Left lung (tissue), 10 donors: ENCODE data around the gene TUBGCP2. TPM values are rescaled to one million over a fixed set of nuclear protein-coding genes. Genes with fewer than 3 reads are reported as not detected.

Experiments
- ATAC-seq: fragments of 200-7000 bp; cut with Tn5 transposase; one replicate; pipeline ENCODE4 v1.9.1; 2020; ENCODE audit warnings: moderate library complexity
- DNase-seq, 4 donors: peaks; one replicate each; pipeline ENCODE4 v3.0.0-alpha.2; 2013 to 2020
- H3K27ac ChIP-seq, 2 donors: fragments of 200-600 bp; sonication (generic) in 1 of 2; one replicate each; pipeline versions ENCODE4 v1.5.0 to v1.8.0; 2020 to 2021
- H3K27me3 ChIP-seq, 2 donors: fragments of 200-600 bp; sonication (generic) in 1 of 2; one replicate each; pipeline versions ENCODE4 v1.5.0 to v1.8.0; 2020 to 2021
- H3K36me3 ChIP-seq, 2 donors: fragments of 200-600 bp; sonication (generic) in 1 of 2; one replicate each; pipeline versions ENCODE4 v1.5.0 to v1.8.0; 2020 to 2021
- H3K4me1 ChIP-seq, 2 donors: fragments of 200-600 bp; one replicate each; pipeline ENCODE4 v1.8.0; 2021
- H3K4me3 ChIP-seq, 2 donors: fragments of 200-600 bp; sonication (generic) in 1 of 2; one replicate each; pipeline versions ENCODE4 v1.5.0 to v1.8.0; 2020 to 2021; ENCODE audit warnings: mild to moderate bottlenecking in 1 of 2
- H3K9me3 ChIP-seq, 2 donors: fragments of 200-600 bp; sonication (generic) in 1 of 2; one replicate each; pipeline versions ENCODE4 v1.5.0 to v1.8.0; 2020 to 2021
- CTCF ChIP-seq, 2 donors: fragments of 200-600 bp; sonication (generic) in 1 of 2; IDR thresholded peaks; one replicate each; pipeline versions ENCODE4 v1.5.0 to v1.8.0; 2021; ENCODE audit warnings: antibody characterized with exemption in 2 of 2
- intact Hi-C, 2 donors: fragments of 100-400 bp; cut with DNase I; formaldehyde crosslinking; loops; one replicate each; pipeline versions ENCODE4 v1.11.2 to v1.14.2; 2022
- polyA plus RNA-seq, 6 donors: library from polyadenylated mRNA; unstranded; fragments of 120-200 nt; gene quantifications; one replicate each; pipeline ENCODE4 v1.2.1, GENCODE V29; 2013; ENCODE audit not compliant: insufficient read length in 6 of 6
- total RNA-seq, 2 donors: library from RNA; stranded (reverse); fragmentation: NEBNext Ultra II Directional; extraction: Animal tissue kit (Norgen Biotek cat#: 25700); gene quantifications; one replicate each; pipeline ENCODE4 v1.2.1, GENCODE V29; 2021
- donor health status: DM: no; HTN: yes; CAD: no.
- donor health status: DM: no; HTN: no; CAD: no.

TUBGCP2 gene
- total and polyA plus RNA-seq, 8 donors = 44.2 to 62.3 (median 52.1) TPM

GRCh38 chr10:133270773-133271297, 37.8 kb downstream of the TUBGCP2 start:
- no peaks in the 10 kb centered on the region for H3K9me3 ChIP-seq
- H3K27ac ChIP-seq = no peak overlapping the region
- DNase-seq = no peak
- ATAC-seq = no peak
- peaks cover 0 to 33% of the 10 kb centered on the region in 2 donors for H3K27me3 ChIP-seq
- TF ChIP-seq CTCF (IDR thresholded peaks at IDR 0.05) = no peak
- intact Hi-C loops = no loop called here
- peaks cover 0 to 81% of the 10 kb centered on the region in 2 donors for H3K36me3 ChIP-seq
- no peak overlapping the region for H3K4me3 ChIP-seq
- H3K4me1 ChIP-seq = peaks cover 0 to 15% of the 10 kb centered on the region in 2 donors

- H3K27me3 ChIP-seq = peaks cover 0 to 27% of the 10 kb centered on the region in 2 donors
- no peak for ATAC-seq
- no peak for TF ChIP-seq CTCF (IDR thresholded peaks at IDR 0.05)
- peaks cover 0 to 12% of the 10 kb centered on the region in 2 donors for H3K4me1 ChIP-seq
- no peak for DNase-seq
- H3K4me3 ChIP-seq = no peak overlapping the region
- no peaks in the 10 kb centered on the region for H3K9me3 ChIP-seq
- peaks cover 0 to 81% of the 10 kb centered on the region in 2 donors for H3K36me3 ChIP-seq
- no peak overlapping the region for H3K27ac ChIP-seq
- intact Hi-C loops = no loop called here
Measured at GRCh38 chr10:133270204-133270603, 38.5 kb downstream of the TUBGCP2 start.

- no peak for TF ChIP-seq CTCF (IDR thresholded peaks at IDR 0.05)
- H3K36me3 ChIP-seq = peaks cover 0 to 81% of the 10 kb centered on the region in 2 donors
- intact Hi-C loops = no loop called here
- peaks cover 0 to 18% of the 10 kb centered on the region in 2 donors for H3K27me3 ChIP-seq
- DNase-seq = no peak
- H3K4me1 ChIP-seq = peaks cover 0 to 6% of the 10 kb centered on the region in 2 donors
- H3K27ac ChIP-seq = no peak overlapping the region
- H3K4me3 ChIP-seq = no peak overlapping the region
- no peak for ATAC-seq
- no peaks in the 10 kb centered on the region for H3K9me3 ChIP-seq
Measured at GRCh38 chr10:133269367-133269766, 39.3 kb downstream of the TUBGCP2 start.

- no peak for TF ChIP-seq CTCF (IDR thresholded peaks at IDR 0.05)
- Histone ChIP-seq H3K36me3 (peaks cover 0 to 76% of the 10 kb centered on the region in 2 donors), H3K27ac (no peak overlapping the region), H3K27me3 (peaks cover 0 to 12% of the 10 kb centered on the region in 2 donors), H3K4me1 (peaks cover 0 to 14% of the 10 kb centered on the region in 2 donors), H3K9me3 (no peaks in the 10 kb centered on the region), H3K4me3 (no peak overlapping the region)
- ATAC-seq (no peak), DNase-seq (no peak)
- intact Hi-C loops = no loop called here
Measured at GRCh38 chr10:133268532-133268931, 40.1 kb downstream of the TUBGCP2 start.

- no peak for TF ChIP-seq CTCF (IDR thresholded peaks at IDR 0.05)
- no peak overlapping the region for H3K27ac ChIP-seq
- DNase-seq = no peak
- H3K4me3 ChIP-seq = no peak overlapping the region
- H3K4me1 ChIP-seq = peaks cover 0 to 17% of the 10 kb centered on the region in 2 donors
- H3K9me3 ChIP-seq = no peaks in the 10 kb centered on the region
- intact Hi-C loops = no loop called here
- no peak for ATAC-seq
- peaks cover 0 to 73% of the 10 kb centered on the region in 2 donors for H3K36me3 ChIP-seq
- peaks cover 0 to 5% of the 10 kb centered on the region in 2 donors for H3K27me3 ChIP-seq
Measured at GRCh38 chr10:133267829-133268228, 40.8 kb downstream of the TUBGCP2 start.
